Stimulated activated CD8-positive, alpha-beta memory T cell treated with anti-CD3 and anti-CD28 coated beads, Interleukin-12 subunit alpha, Interleukin-12 subunit beta, amount 100 ng/mL, for 24 hours (primary cell): ENCODE results near the gene SH3RF3.

Experiments used
- DNase-seq: peaks from one replicate; pipeline ENCODE4 v3.0.0-alpha.2; 2020; ENCODE audit errors: extremely low read depth

SH3RF3 gene

DNA sequence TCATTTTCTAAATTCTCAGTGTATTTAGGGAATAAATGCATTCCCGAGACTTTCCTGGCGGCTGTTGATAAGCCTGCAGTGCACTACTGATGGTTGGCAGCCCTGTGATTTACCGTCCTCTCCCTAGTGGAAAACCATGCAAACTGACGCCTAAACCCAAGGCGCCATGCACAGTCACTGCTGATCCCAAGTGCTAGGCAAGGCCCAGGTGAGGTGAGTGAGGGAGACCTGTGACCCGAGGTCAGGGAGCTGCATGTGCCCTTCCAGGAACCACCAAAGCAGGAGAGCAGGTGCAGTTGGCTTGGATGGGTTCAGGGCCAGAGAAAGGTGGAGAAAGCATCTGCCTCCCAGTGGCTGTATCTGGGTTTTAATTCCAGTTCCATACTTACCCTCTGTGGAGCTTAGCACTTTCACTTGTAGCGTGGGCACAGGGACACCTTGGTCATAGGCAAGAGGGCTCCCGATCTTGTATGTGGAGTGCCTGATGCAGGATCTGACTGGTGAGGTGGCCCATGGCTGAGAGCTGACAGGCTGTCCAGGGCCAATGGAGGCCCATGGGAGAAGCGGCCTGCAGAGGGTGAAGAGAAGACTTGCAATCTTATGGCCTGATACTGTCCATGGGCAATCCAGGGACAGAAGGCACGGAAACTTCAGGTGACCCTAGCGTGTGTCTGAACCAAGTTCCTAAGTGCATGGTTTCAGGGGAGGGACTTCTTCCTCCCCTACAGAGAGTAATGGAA, 131.3 kb downstream of the SH3RF3 start:
- no peak for DNase-seq

DNA sequence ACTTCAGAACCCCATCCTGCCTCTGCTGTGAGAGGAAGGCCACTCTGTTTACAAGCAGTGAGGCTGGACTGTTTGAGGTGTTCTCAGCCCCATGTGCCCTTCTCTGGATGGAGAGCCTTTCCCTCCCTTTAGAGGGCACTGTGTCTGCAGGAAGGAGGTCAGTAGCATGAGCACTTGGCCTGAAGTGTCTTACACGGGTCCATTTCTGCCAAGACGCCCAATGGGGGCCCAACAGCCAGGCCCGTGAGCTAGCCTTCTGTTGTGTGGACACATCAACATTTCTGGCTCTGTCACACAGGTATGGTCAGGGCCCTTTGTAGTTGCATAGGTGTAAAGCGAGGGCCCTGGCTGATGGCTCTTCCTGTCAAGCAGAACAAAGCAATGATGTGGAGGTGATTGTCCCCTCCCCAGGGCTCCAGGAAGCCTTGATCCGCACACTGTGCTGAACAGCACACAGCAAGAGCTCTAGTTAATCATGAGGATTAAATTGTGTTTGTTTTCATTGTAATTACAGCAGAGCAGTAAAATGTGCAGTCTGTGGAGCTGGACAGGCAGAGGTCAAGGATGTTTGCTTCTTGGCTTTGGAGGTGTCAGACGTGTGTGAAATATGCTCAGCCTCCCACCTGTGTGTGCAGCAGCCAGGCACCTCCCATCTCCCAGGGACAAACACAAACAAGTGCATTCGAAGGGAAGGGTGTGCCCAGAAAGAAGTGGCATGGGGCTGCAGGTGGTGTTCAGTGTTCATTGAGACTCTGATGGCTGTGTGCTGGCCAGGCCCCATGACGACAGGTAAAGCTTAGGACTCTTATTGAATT, 132.1 kb downstream of the SH3RF3 start:
- DNase-seq: no peak

DNA sequence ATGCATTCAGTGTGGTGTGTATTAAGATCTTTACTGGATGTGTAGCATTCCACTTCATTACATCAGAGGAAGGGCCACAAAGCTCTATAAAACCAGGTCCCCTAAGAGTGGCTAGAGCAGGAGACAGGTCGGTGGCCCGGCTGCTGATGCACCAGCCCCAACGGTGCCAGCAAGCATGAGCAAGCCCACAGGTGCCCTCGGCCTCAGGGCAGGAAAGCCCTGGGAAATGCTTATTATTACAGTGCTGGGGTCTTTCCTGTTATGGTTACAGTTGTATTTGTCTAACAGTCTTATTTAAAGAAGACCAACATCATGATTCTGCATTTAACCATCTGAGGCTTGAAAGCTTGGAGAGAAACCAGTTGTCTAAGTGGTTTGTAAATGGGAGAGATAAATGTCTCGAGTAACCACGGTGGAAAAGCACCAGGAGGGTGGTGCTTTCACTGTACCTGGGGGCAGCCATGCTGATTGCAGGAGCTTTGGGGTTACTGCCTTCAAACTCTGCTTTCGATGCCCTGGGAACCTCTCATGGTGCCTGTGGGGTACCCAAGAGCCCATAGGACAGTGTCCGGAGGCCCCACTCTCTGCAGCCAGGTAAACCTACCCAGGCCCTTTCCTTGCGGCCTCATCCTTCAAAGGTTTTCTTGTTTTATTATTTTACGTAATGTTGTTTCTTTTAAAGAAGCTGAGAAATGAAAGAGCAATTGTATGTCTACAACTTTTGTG, 133.1 kb downstream of the SH3RF3 start:
- DNase-seq: no peak

DNA sequence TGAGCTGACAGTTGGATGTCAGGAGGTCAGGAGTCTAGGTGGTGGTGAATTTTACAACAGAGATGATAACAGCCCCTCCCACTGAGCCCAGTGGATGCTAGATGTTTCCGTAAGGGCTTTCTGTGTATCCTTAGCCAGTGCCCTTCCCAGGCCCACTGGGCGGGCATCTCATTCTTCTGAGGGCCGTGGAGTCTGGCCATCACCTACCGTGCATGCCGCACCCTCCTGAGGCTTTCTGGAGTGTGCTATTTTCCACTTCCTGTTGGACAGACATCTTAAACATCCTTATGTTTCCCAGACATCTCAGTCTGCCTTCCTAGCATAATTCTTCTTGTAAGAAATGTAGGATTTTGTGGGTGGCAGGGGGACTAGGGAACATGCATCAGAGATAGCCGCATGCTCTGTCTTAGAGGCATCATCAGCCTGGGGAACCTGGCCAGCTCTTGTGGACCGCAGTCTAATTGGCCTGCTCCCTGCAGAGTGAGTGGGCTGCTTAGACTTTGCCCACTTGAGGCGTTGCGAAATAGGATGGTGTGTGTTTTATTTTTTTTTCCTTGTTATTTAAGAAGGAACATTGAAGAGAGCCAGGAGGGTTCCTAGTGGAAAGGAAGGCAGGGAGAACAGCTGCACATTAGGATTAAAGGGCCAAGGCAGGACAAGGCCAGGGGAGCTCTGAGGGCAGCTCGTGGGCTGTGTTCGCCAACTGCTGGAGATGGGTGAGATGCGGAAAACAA, 135.8 kb downstream of the SH3RF3 start:
- DNase-seq: no peak

DNA sequence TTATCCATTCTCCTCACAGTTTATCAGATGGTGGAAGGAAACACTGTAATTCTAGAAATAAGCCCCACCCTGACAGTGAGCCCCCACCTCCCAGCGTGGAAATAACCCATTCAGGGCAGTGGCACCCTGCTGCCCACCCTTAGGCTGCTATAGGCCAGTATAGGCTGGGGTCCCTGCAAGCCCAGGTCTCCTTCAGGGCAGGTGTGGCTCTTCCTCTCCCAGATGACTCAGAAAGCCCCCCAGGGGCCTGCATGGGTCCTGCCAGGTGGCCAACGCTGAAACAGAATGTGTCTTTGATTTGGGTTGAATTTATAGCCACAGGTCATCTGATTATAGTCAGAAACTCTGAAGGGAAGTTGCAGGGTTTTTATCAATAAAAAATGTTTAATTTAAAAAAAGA, 136.4 kb downstream of the SH3RF3 start:
- DNase-seq: no peak

DNA sequence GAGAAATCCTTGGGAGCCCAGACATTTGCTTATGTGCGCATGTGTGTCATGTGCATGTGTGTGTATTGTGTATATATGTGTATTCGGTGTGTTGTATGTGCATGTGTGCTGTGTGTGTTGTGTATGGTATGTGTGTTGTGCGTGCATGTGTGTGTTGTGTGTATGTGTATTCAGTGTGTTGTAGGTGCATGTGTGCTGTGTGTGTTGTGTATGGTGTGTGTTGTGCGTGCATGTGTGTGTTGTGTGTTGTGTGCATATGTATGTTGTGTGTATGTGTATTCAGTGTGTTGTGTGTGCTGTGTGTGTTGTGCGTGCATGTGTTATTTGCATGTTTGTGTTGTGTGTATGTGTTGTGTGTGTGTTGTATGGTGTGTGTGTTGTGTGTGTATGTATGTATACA, 136.9 kb downstream of the SH3RF3 start:
- DNase-seq: no peak

DNA sequence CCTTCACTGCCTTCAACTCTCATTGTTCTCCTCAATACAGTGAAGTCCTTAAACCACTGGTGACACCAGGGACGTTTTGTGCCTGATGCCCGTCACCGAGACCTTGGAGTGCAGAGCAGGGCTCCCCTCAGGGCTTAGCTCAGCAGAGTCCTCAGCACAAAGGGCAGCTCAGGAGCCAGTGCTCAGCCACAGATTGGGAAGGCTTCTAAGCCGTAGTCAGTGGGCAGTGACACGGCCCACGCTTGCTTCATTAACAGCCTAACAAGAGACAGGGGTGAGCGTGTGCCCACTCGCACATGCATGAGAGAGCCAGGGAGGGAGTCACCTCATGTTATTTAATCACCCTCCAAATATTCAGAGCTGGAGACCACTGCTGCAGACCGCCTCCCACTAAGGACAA, 137.5 kb downstream of the SH3RF3 start:
- no peak for DNase-seq

DNA sequence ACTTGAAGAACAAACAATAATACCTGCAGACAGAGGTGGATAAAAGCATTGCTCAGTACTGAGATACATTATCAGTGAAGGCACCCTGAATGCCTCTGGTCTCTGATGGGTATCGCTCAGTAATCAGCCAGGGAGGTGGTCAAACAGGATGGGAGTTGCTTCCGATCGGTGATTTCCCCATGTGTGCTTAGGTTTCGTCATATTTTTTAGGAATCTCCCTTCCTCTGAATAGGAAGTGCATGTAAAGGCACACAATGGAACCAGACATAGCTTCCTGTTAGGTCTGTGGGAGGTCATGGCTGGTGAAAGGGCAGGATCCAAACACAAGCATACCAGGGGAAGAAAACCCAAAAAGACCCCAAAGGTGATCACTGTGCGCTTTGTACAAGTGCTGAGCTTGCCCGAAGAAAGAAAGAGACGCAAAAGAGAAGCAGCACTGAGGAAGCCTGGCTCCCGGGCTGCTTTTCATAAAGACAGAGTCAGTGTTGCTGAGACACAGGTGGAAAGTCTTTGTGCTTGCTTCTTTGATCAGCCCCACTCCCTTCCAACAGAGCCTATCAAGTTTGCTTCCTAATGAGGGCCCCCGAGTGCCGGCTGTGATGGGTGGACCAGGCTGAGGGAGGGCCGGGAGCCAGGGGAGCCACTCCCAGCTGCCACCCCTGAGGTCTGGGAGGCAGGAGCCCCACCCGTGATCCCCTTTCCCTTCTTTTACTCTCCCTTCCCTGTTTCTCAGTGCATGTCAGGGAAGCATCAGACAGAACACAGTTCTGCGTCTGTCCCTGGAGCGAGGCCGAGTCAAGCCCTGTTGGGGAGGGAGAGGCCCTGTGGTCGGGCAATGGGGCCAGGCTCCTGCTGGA, 138.2 kb downstream of the SH3RF3 start:
- no peak for DNase-seq

DNA sequence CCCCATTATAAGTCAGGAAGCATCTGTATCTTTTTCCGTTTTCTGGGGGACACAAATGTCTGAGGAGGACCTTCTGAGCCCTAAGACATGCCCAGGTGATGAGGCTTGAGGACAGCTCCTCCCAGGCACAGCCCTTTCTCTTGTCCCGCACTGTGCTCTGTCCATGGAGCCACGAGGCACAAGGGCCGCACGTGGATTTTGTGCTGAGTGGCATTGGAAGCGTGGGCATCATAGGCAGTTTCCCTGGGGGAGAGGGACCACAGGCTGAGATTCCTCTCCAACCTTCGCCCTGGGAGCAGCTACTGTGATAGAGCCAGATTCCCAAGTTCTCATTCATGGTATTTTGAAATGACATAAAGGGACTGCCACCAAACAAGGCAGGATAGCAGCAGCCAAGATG, 139.9 kb downstream of the SH3RF3 start:
- DNase-seq: no peak

DNA sequence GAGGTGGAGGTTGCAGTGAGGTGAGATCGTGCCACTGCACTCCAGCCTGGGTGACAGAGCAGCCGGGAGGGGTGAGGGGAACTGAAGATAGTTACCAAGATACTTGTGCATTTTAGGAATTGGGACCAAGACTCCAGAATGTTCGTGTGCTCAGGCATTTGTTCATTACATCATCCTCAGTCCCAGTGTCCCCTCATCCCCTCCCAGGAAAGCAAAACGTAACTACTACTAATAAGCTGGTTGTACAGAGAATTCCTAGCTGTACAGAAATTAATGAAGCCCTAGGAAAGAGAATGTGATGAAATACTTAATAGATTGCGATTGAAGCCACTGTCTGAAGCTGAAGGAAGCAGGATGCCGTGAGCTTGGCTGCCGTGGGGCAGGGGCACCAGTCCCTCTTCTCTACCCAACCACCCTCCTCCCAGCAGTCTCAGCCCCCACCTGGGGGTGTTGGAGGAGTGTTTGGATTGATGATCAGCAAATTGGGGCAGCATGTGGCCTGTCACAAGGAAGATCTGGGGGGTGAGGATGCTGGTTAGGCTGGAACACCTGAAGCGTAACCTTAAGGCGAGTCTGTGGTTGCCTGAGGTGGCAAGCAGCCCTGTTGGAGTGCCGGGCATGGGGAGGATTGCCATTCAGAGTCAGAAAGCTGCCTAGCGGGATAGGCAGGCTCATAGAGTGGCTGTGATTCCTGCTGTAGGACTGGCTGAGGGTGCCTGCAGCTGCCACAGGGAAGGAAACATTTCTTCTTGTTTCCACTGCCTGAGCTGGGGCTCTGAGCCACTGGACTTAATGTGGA, 140.9 kb downstream of the SH3RF3 start:
- DNase-seq: no peak

DNA sequence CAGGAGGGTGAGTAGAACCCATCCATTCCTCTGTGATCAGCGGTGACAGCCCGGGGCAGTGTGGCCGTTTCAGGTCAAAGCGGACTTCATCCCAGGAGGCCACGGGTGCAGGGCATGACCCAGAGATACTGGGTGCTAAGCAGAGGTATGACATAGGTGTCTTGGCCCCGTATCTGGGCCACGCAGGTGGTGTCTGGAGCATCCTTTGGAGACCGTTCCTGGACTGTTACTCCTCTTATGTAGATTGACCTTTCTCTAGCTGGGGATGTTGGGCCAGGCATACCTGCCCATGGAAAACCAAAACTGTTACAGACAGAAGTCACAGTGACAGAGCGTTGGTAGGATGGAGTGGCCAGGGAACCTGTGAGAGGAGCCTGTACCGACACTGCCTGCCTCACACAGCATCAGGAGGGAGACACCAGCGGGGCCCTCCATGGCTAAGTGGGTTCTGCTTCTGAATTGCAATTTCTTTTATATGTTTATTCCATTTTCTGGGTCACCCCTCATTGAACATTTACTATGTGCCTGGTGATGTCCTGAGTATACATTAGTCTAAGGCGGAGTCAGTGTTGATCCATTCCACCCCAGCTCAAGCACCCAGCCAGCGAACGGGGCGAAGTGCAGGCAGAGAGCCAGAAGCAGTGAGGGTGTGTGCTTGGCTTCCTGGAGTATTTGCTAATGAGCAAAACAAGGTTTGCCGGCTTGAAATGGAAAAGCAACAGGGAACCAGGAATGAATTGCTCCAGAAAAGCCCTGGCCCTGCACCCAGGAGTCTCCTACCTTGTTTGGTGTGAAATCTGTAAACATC, 141.7 kb downstream of the SH3RF3 start:
- DNase-seq: no peak

DNA sequence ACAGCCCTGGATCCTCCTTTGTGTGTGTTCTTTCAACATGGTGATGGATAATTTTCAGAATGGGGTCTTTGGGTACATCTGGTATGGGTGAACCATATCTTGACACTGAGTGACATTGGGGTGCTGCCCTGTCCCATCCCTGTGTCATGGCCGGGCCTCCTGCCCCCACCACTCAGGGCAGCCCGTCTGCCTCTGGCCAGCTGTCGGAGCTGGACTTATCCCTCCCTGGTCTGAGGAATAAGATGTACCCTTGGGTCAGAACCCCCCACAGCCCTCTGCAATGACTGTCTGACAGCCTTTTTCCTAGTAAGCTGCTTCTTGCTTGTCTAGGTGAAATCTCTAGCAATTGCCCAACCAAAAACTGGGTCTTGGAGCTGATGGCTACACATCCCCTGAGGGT, 142.9 kb downstream of the SH3RF3 start:
- DNase-seq: no peak

DNA sequence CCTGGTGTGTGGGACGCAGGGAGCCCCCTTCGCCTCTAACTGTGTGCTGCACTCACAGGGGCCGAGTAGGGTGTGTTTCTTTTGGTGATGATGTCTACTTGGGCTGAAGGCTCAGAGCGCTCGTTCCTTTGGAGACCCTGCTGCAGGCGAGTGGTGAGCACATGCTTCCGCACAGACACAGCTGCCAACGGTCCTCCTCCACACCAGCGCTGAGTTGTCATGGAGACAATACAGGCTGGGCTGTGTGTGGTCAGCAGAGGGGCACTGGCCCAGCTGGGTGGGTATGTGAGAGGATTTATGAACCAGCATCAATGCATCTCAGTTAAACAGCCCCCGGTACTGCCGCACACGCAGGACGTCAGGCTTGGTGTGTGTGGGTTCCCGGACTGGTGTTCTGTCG, 143.5 kb downstream of the SH3RF3 start:
- DNase-seq: no peak

DNA sequence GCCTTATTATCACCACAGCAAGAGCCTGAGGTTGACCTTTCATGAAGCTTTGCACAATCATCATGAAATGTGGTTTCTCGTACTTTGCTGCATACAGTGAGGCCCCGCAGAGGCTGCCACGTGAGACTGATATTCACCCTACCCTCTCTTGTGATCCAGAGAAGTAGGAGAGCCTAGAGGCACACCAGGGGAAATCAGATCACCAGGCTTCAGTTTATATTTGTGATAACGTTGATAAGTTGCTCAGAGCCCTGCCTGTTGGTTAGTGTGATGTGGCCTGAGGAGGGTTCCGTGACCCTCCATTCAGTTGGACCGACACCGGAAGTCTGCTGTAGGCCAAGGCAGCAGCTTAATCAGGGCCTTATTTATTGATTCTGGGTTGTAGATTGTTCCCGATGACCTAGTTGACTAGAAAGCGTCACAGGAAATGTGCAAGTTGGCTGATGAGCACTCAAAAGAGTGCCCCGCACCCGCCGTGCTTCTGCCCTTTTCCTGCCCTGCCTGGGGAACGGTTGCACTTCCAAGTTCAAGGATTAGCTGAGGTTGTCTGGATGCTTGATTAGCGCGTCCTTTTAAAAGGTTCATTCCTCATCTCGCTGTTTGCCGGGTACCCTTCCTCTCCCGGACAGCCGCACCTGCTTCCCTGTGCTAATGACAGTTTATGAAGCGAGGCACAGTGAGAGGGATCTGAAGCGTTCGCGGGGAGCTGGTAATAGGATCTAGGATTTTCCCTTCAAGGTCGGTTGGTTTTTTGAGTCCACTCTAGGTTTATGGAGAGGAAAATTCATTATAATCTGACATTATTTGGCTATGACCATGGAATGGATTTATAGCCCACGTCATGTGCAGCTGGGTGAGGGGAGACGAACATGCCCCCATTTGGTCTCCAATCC, 146.4 kb downstream of the SH3RF3 start:
- no peak for DNase-seq

DNA sequence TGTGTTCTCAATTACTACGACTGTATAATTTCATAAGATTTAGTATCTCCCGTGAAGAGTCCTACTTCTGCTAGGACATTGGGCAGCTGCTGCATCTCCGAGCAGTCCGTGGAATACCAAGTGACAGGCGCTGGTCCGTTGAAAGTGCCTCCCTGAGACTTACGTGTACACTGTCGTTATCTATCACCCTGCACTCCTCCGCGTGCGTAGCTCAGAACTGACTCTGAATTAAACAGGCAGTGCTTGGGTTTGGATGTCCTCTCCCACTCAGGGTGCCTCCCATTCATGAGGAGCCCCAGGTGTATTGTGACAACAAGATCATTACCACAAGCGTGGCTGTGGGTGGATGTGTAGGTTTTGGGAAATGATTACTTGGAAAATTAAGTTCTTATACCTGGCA, 148.4 kb downstream of the SH3RF3 start:
- DNase-seq: no peak

DNA sequence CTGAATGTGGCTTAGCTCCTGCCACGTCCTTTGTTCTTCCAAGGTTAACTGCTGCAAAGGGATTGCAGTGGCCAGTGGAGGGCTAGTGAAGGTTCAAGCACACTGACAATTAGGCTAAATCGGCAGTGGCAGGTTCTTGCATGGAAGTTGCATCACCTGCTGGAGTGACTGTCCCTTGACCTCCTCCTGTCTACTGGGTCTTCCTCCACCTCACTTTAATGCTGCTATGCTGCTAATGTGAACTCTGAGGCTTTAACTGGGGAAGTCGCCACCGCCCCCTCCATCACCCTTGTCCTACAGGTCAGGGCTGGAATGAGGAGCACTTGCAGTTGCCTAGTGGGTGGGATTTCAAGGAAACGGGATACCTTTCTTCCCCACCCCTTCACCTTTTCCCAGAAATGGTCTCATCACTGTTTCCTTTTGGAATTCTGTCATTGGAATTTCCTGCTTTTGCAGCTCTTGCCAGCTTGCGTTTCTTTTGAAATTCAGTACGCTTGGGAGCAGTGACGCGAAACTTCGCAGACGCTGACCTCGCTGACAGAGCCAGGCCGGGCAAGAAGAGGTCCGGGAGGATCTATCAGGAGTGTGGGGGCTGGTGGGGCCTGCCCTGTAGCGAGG, 150.3 kb downstream of the SH3RF3 start:
- no peak for DNase-seq

DNA sequence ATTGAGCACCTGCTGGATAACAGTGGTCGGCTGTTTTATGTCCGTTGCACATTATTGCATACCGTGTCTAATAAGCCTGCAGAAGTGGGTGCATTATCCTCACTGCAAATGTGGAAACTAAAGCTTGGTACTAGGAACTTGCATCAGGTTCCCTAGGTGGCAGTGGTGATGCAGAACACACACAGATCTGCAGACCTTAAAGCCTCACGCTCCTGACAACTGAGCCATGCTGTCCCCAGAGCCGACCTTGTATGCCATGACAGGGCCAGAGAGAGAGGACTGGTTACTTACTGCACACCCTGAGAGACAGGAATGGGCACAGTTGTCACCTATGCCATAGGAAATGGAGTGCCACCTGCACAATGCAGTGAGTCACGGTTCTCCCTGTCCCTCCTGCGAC, 151.8 kb downstream of the SH3RF3 start:
- DNase-seq: no peak

DNA sequence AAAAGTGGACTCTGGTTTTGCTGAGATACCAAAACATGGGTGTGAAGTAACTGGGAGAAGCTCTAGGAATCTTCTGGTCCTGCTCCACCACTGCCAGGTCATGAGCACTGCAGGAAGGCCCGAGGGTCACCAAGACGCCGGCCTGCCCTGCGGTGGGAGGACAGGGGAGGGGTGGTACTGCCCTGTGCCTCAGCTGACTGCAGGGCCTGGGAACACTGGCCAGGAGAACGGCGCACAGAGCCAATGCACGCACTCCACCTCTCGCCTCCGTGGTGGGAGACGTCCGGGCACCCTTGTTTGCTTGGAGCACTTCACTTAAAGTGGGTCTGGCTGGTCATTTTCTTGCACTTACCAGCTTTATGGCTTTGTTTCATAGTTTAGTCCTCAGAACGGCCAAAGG, 153.4 kb downstream of the SH3RF3 start:
- DNase-seq: no peak
